Peyer's patch (tissue), 4 donors: Measurements from ENCODE around the gene ZNF595.

Experiments used
- CTCF ChIP-seq, 6 experiments: fragments of 450-650 bp in 4 of 6; fragments of 200-600 bp in 2 of 6; sonication (generic) in 1 of 6; IDR thresholded peaks; one replicate each; pipeline ENCODE4 v1.5.1; 2017 to 2019; ENCODE audit warnings: antibody characterized with exemption in 6 of 6, mild to moderate bottlenecking in 3 of 6, moderate library complexity in 1 of 6
- POLR2A ChIP-seq, 2 donors: fragments of 450-650 bp; IDR thresholded peaks; one replicate each; pipeline ENCODE4 v1.5.1; 2017; ENCODE audit warnings: antibody characterized with exemption in 2 of 2, mild to moderate bottlenecking in 2 of 2, moderate library complexity in 2 of 2

- TF ChIP-seq POLR2A (IDR thresholded peaks at IDR 0.05): peak; percentile 56 to 67
- no peak for TF ChIP-seq CTCF (IDR thresholded peaks at IDR 0.05)
These were observed 71.4 kb downstream of the ZNF595 start, which contains the start of gene ZNF718 for GRCh38 chr4:124275-125081.
